Nephron progenitor cell (in vitro differentiated cells): ENCODE results near the gene TECPR2.
A peak's percentile ranks its signal among the peaks of the same experiment; 100 is the strongest.

Experiments used
- DNase-seq: peaks from one replicate; pipeline ENCODE4 v3.0.0; 2021
- H3K27ac Mint-ChIP-seq: 2 replicates; pipeline ENCODE4 v1.8.0; 2021; ENCODE audit warnings: mild to moderate bottlenecking, moderate library complexity, mixed read lengths
- H3K27me3 Mint-ChIP-seq: 2 replicates; pipeline ENCODE4 v1.8.0; 2021; ENCODE audit warnings: mild to moderate bottlenecking, low read depth, mixed read lengths; ENCODE audit not compliant: poor library complexity
- H3K36me3 Mint-ChIP-seq: 2 replicates; pipeline ENCODE4 v1.8.0; 2021; ENCODE audit warnings: low read depth, mixed read lengths
- H3K4me1 Mint-ChIP-seq: 2 replicates; pipeline ENCODE4 v1.8.0; 2021; ENCODE audit warnings: mixed read lengths
- H3K4me3 Mint-ChIP-seq: 2 replicates; pipeline ENCODE4 v1.8.0; 2021; ENCODE audit warnings: mild to moderate bottlenecking, moderate library complexity, mixed read lengths
- H3K9me3 Mint-ChIP-seq: 2 replicates; pipeline ENCODE4 v1.8.0; 2021; ENCODE audit warnings: mild to moderate bottlenecking, moderate library complexity, mixed read lengths
- TF ChIP-seq, protein P1 (sequence below): fragments of 200-600 bp; sonication (generic); IDR thresholded peaks from 2 replicates; pipeline ENCODE4 v1.5.0; 2021; ENCODE audit warnings: antibody characterized with exemption

TECPR2 gene

DNA sequence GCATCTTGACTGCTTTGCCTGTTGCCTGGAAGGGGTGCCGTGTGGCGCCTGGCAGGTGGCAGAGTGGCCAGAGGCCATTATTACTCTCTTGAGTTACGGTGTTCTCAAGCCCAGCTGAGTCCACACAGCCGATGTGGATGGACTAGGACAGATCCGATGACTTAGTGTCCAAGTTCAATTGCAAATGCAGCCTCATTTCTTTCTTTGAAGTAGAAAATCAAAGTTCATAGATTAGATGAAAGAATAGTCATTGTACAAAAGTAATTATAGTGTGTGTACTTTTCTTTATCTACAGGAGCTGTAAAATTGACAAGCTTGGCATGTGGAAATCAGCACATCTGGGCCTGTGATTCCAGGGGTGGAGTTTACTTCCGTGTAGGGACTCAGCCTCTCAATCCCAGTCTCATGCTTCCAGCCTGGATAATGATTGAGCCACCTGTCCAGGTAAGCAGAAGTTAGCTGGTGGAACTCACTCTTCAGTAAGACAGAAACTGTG is 102.2 kb downstream of the TECPR2 start:
- TF ChIP-seq, protein P1, sequence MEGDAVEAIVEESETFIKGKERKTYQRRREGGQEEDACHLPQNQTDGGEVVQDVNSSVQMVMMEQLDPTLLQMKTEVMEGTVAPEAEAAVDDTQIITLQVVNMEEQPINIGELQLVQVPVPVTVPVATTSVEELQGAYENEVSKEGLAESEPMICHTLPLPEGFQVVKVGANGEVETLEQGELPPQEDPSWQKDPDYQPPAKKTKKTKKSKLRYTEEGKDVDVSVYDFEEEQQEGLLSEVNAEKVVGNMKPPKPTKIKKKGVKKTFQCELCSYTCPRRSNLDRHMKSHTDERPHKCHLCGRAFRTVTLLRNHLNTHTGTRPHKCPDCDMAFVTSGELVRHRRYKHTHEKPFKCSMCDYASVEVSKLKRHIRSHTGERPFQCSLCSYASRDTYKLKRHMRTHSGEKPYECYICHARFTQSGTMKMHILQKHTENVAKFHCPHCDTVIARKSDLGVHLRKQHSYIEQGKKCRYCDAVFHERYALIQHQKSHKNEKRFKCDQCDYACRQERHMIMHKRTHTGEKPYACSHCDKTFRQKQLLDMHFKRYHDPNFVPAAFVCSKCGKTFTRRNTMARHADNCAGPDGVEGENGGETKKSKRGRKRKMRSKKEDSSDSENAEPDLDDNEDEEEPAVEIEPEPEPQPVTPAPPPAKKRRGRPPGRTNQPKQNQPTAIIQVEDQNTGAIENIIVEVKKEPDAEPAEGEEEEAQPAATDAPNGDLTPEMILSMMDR, result no peak
- peaks cover 69% of the 10 kb centered on the region for H3K36me3 Mint-ChIP-seq
- peaks cover 2% of the 10 kb centered on the region for H3K27me3 Mint-ChIP-seq
- H3K4me1 Mint-ChIP-seq, result peaks cover 12% of the 10 kb centered on the region
- H3K9me3 Mint-ChIP-seq, result peaks cover 8% of the 10 kb centered on the region
- H3K4me3 Mint-ChIP-seq, result no peak overlapping the region
- no peak for DNase-seq
- H3K27ac Mint-ChIP-seq, result no peak overlapping the region

DNA sequence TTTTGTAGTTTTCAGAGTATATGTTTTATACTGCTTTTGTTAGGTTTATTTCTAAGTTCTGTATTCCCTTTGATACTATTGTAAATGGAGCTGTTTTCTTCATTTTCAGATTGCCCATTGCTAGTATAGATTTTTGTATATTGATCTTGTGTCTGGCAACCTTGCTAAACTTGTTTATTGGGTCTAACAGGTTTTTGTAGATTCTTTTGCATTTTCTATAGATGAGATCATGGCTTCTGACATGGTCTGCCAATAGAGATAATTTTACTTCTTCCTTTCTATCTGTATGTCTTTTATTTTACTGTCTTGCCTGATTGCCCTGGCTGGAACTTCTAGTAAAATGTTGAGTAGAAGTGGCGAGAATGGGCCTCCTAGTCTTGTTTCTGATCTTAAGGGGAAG is 106.5 kb downstream of the TECPR2 start:
- peaks cover 59% of the 10 kb centered on the region for H3K36me3 Mint-ChIP-seq
- TF ChIP-seq, protein P1, result no peak
- no peak for DNase-seq
- H3K27me3 Mint-ChIP-seq, result no peaks in the 10 kb centered on the region
- H3K27ac Mint-ChIP-seq, result no peak overlapping the region
- no peaks in the 10 kb centered on the region for H3K4me1 Mint-ChIP-seq
- peaks cover 8% of the 10 kb centered on the region for H3K9me3 Mint-ChIP-seq
- H3K4me3 Mint-ChIP-seq, result no peak overlapping the region

DNA sequence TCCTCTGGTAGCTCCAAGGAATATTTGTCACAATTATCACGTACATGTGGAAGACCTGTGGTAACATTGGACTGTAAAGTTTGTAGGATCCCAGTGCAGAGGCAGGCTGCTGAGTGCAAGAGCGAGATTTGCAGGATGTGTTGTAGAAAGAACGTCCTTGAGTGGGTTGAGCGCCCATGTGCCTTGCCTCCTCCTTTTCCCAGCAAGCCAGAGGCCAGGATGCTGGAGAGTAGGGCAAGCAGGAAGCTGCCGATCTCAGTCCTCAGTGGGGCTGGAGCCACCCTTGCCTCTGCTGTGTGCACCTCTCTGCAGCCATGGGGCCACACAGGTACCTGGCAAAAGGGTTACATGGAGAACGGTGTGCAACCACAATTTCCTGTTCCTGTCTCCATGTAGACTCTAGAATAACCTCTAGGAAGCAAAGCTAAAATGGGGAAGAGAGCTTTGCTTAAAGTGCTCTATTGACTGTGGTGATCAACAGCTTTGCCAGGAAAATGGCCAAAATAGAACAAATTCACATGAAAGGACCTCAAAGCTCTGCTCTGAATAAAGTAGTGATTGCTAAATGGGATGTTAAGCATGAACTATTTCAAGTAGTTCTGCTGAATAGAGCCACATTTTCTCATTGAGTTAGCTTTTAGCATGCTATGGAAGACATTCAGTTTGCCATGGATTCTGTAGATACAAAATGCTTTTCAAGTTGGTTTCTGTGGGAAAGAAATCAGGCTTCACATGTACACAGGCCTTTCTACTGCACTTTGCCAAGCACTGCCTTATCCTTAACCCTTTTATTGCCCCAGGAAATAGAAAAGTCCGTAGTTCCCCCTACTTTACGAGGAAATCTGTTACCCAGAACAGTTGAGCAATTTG is 109.4 kb downstream of the TECPR2 start:
- Mint-ChIP-seq H3K9me3 (peaks cover 8% of the 10 kb centered on the region), H3K4me3 (no peak overlapping the region), H3K4me1 (no peaks in the 10 kb centered on the region), H3K27ac (no peak overlapping the region), H3K36me3 (peaks cover 55% of the 10 kb centered on the region), H3K27me3 (no peaks in the 10 kb centered on the region)
- DNase-seq, result no peak
- TF ChIP-seq, protein P1, result no peak

DNA sequence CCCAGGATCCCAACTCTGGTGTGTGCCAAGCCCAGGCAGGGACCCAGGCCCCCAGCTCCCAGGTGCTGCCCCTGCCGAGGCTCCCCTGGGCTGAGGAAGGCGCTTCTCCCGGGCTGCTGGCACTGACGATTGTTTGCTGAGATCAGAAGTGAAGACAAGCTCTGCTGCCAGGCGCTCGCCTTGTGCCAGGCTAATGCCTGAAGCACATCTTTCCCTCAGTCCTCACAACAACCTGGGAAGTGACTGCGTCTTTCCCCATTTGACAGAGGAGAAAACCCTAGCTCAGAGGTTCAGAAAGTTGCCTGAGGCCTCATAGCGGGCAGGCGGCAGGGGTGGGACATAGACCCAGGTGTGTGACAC is 110.0 kb downstream of the TECPR2 start:
- Mint-ChIP-seq H3K27ac (no peak overlapping the region), H3K36me3 (peaks cover 51% of the 10 kb centered on the region), H3K27me3 (no peaks in the 10 kb centered on the region), H3K9me3 (peaks cover 8% of the 10 kb centered on the region), H3K4me3 (no peak overlapping the region), H3K4me1 (no peaks in the 10 kb centered on the region)
- TF ChIP-seq, protein P1, result no peak
- no peak for DNase-seq

DNA sequence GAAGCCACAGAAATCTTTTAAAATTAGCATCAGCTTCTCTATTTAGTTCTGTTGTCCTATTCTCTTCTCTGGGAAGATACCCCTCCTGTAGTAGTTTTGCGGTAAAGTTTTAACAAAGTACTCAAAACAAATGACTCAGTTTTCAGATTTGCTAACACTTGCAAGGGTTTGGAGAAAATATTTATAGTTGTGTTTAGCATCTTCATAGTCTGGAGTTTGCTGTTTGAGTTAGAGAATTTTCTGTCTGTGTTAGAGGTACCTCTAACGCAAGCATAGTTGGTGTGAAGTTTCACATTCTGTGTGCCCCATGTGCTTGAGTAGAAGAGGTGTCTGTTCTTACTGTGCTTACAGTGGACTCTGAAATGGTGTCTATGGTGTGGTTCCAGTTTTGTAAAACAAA is 110.8 kb downstream of the TECPR2 start:
- Mint-ChIP-seq H3K27ac (no peak overlapping the region), H3K9me3 (peaks cover 6% of the 10 kb centered on the region), H3K4me1 (no peaks in the 10 kb centered on the region), H3K4me3 (no peak overlapping the region), H3K27me3 (no peaks in the 10 kb centered on the region), H3K36me3 (peaks cover 43% of the 10 kb centered on the region)
- TF ChIP-seq, protein P1, result no peak
- no peak for DNase-seq

DNA sequence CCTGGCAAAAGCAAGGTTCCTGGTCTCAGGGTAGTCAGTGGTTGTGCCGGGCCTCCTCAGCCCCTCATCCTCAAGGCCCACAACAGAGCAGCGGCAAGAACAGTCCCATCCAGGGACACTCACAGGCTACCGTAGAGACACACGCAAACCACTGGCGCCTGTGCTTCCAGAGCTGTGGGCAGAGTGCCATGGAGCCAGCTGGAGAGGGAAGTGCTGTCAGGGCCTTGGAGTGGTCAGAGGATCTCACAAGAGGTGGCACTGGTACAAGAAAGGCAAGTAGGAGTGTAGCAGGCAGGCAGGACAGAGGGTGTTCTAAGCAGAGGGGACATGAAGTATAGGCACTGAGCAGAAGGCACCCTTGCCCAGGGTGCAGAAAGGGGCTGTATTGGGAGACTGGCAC is 112.2 kb downstream of the TECPR2 start:
- H3K4me3 Mint-ChIP-seq, result no peak overlapping the region
- H3K9me3 Mint-ChIP-seq, result peaks cover 6% of the 10 kb centered on the region
- no peaks in the 10 kb centered on the region for H3K4me1 Mint-ChIP-seq
- no peaks in the 10 kb centered on the region for H3K27me3 Mint-ChIP-seq
- peak overlapping the region; percentile 8 for H3K27ac Mint-ChIP-seq
- TF ChIP-seq, protein P1, result no peak
- H3K36me3 Mint-ChIP-seq, result peaks cover 40% of the 10 kb centered on the region
- no peak for DNase-seq
